ENCODE results near the gene BNIP1.

The BNIP1 gene

DNA sequence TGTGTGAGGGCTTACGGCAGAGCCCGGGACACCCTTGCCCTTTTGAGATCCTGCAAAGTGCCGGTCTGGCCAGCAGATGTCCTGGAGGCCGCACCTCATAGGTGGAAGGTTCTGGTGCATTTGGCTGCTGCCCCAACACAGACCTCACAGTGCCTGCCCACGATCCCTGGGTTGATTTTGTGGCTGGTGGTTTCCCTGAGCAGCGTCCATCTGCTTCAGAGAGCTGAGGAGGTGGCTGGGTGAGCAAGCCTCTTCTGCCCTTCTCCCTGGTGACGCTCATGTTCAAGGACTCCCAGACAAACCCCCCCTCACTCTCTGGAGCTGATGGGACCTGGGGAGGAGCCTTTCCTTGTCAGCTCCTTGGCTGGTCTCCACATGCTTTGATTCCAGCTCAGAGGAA, 18.9 kb downstream of the BNIP1 start:
- no peak for FAIRE-seq
- no peak for DNase-seq (ENCODE audit: insufficient read length, low spot score)
- TF ChIP-seq, protein P1, sequence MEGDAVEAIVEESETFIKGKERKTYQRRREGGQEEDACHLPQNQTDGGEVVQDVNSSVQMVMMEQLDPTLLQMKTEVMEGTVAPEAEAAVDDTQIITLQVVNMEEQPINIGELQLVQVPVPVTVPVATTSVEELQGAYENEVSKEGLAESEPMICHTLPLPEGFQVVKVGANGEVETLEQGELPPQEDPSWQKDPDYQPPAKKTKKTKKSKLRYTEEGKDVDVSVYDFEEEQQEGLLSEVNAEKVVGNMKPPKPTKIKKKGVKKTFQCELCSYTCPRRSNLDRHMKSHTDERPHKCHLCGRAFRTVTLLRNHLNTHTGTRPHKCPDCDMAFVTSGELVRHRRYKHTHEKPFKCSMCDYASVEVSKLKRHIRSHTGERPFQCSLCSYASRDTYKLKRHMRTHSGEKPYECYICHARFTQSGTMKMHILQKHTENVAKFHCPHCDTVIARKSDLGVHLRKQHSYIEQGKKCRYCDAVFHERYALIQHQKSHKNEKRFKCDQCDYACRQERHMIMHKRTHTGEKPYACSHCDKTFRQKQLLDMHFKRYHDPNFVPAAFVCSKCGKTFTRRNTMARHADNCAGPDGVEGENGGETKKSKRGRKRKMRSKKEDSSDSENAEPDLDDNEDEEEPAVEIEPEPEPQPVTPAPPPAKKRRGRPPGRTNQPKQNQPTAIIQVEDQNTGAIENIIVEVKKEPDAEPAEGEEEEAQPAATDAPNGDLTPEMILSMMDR (IDR thresholded peaks at IDR 0.05; ENCODE audit: insufficient read depth, missing control alignments) = no peak

DNA sequence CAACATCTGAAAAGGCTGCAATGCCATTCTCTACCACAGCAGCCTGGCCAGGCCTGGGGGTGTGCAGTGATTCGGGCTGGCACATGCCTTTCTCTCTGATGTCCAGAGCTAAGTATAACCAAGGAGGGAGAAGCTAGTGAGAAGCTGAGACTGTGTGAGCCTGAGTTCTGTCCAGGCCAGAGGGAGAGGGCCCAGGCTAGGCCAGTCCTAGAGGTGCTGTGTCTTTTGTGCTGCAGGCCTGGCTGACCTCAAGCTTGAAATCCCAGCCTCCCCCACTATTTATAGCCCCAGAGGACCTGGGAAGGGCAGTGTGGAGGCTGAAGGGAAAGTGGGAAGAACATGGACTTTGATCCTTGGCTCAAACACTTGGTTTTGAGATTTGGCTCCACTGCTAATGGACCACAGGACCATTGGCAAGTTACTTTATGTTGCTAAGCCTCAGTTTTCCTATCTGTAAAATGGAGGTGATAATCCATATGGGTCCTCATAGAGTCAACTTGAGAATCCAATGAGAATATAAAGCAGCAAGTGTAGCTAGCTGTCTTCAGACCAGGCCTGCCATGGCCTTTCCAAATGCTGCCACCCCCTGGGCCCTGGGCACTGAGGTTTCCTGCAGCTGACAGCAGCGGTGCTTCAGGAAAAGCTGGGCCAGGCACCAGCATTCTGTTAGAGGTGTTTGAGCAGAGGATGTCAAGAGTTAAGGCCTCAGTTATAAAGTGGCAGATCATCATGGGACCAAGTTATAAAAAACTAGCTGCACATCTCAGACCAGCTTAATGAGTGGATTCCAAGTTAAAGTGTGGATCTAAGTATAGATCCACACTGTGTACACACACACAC, 21.1 kb downstream of the BNIP1 start:
- FAIRE-seq (no peak), DNase-seq (ENCODE audit: insufficient read length, low spot score) (no peak)
- TF ChIP-seq, protein P1 (IDR thresholded peaks at IDR 0.05; ENCODE audit: insufficient read depth, missing control alignments) = no peak

DNA sequence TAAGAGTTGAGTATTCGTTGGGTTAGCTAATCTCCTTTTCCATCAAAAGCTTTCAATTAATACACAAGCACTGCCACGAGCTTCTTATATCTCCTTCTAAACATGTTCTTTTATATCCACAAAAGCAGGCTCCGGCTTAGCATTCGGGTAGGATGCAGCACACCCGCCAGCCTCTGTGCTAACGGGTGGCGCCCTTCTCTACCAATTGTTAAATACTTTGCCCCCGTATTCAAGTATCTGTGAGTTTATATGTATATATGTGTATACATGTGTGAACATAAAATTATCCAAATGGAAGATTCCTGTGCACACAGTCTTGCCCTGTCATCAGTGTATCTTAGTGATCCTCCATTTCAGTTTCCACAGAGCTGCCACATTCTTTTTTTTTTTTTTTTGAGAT, 27.8 kb downstream of the BNIP1 start:
- TF ChIP-seq, protein P1 (IDR thresholded peaks at IDR 0.05; ENCODE audit: insufficient read depth, missing control alignments) = no peak
- FAIRE-seq = no peak
- DNase-seq (ENCODE audit: insufficient read length, low spot score) = no peak

DNA sequence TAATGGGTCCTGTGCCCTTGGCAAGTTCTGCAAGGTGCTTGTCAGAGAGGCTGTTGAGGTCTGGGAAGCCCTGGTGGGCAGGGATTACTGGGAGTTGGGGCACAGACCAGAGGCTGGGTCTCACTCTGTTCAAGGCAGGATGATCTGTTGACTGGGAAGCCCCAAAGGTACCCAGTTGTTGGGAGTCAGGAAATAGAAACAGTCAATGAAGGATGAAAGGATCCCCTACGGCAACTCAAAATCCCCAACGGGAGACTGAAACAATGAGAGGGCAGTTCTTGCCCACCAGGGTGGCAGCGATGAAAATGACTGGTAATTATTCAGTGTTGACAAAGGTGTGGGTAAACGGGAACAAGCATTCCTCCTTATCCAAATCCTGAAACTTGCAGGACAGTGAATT, 31.2 kb downstream of the BNIP1 start:
- TF ChIP-seq, protein P1 (IDR thresholded peaks at IDR 0.05; ENCODE audit: insufficient read depth, missing control alignments) = no peak
- FAIRE-seq (no peak), DNase-seq (ENCODE audit: insufficient read length, low spot score) (no peak)

DNA sequence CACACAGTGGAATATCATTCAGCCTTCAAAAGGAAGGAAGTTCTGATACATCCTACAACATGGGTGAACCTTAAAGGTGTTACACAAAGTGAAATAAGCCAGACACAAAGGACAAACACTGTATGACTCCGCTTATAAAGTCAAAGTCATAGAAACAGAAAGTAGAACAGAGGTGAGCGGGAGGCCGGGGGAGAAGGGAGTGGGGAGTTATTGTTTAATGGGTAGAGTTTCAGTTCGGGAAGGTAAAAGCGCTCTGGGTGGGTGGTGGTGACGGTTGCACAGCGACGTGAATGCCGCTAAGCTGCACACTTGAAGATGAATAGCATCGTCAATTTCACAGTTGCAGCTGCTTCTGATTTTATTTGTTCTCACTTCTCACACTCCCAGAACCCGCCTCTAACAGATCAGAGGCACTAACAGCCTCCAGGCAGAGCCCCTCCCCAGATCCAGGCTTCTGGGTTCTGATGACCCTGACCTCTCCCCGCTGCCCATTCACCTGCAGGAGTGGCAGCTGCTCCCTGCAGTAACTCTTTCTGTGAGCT, 34.1 kb downstream of the BNIP1 start:
- DNase-seq (ENCODE audit: insufficient read length, low spot score) = no peak
- TF ChIP-seq, protein P1 (IDR thresholded peaks at IDR 0.05; ENCODE audit: insufficient read depth, missing control alignments) = no peak
- FAIRE-seq = no peak

DNA sequence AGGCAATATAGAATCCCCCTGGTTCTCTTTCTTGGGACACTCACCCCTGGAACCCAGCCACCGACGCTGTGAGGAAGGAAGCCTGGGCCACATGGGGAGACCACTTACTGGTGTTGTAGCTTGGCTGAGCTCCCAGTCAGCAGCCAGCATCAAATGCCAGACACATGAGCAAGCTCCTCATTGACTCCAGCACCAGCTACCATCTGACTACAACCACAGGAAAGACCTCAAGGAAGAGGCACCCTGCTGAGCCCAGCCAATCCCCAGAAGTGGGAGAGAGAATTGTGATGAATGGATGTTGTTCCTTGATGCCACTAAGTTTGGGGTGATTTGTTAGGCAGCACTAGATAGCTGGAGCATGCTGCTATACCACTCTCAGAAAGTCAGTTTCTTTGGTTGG, 36.0 kb downstream of the BNIP1 start:
- FAIRE-seq = no peak

More for the DNA sequence above, 36.0 kb downstream of the BNIP1 start:
- no peak for DNase-seq (ENCODE audit: insufficient read length, low spot score)
- TF ChIP-seq, protein P1 (IDR thresholded peaks at IDR 0.05; ENCODE audit: insufficient read depth, missing control alignments) = no peak

All from D721Med (cell line).